Measurements from ENCODE around the gene WNK3.

The WNK3 gene

GRCh38 chrX:54157561-54157960 is 200.3 kb downstream of the WNK3 start:
- no peak for DNase-seq
